HuH-7.5 (cell line): Measurements from ENCODE around the gene FLG2.
"Not testable (repeated sequence)": the region's sequence is repeated elsewhere in the genome, so short reads cannot be mapped to it uniquely, and the experiment has no call there.

Source experiments
- DNase-seq: peaks from one replicate; pipeline ENCODE4 v3.0.0; 2011; ENCODE audit warnings: low spot score

Gene FLG2

GRCh38 chr1:152312169-152312568, 47.6 kb downstream of the FLG2 start:
- DNase-seq: not testable (repeated sequence)

- DNase-seq: no peak
Observed at GRCh38 chr1:152309955-152310354, 49.9 kb downstream of the FLG2 start.

DNA sequence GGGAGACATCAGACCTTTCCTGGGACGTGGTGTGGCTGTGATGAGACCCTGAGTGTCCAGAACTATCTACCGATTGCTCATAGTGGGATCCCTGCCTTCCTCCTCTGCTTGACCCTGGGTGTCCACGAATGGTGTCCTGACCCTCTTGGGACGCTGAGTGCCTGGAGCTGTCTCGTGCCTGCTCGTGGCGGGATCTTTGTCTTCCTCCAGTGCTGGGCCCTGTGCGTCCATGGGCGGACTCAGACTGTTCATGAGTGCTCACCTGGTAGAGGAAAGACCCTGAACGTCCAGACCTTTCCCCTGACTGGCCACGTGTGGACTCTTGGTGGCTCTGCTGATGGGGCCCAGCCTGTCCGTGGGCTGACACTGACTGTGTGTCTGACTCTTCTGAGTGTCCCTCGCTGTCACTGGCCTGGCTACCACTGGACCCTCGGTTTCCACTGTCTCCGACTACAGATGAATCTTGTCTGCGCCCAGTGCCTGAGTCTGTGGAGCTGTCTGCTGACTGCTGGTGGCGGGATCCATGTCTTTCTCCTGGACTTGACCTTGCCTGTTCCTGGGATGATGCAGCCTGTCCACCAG, 50.4 kb downstream of the FLG2 start:
- not testable (repeated sequence) for DNase-seq

- DNase-seq: not testable (repeated sequence)
Observed at GRCh38 chr1:152308758-152309157, 51.0 kb downstream of the FLG2 start.

DNA sequence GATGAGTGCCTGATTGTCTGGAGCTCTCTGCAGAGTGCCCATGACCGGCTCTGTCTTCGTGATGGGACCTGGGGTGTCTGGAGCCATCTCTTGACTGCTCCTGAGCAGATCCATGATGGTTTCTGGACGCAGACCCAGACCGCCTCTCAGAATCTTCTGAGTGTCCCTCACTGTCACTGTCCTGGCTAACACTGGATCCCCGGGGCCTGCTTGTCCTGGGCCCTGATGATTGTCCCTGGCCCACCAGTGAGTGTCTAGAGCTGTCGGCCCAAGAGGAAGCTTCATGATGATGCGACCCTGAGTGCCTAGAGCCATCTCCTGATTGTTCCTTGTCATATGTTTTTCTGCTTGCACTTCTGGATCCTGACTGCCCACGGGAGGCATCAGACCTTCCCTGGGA, 51.8 kb downstream of the FLG2 start:
- not testable (repeated sequence) for DNase-seq

DNA sequence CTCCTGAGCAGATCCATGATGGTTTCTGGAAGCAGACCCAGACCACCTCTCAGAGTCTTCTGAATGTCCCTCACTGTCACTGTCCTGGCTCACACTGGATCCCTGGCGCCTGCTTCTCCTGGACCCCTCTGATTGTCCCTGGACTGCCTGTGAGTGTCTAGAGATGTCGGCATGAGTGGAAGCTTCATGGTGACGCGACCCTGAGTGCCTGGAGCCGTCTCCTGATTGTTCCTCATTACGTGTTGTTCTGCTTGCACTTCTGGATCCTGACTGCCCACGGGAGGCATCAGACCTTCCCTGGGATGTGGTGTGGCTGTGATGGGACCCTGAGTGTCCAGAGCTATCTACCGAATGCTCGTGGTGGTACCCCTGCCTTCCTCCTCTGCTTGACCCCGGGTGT, 53.7 kb downstream of the FLG2 start:
- not testable (repeated sequence) for DNase-seq

- not testable (repeated sequence) for DNase-seq
Observed at GRCh38 chr1:152304773-152305172, 55.0 kb downstream of the FLG2 start.

- not testable (repeated sequence) for DNase-seq
Observed at GRCh38 chr1:152303139-152303872, 56.5 kb downstream of the FLG2 start.
